AG10803 (cell line): Measurements from ENCODE around the gene RSAD2.

Experiments
- DNase-seq: peaks from one replicate; pipeline ENCODE4 v3.0.0; 2010; ENCODE audit warnings: low read depth
- H3K4me3 ChIP-seq: 2 replicates; pipeline ENCODE4 v1.5.1; 2011; ENCODE audit warnings: mild to moderate bottlenecking, low read length, control low read depth
- CTCF ChIP-seq: conservative IDR thresholded peaks from 2 replicates; pipeline ENCODE4 v1.5.1; 2011; ENCODE audit warnings: mild to moderate bottlenecking, low read length, control low read depth, inconsistent platforms

The RSAD2 gene

GRCh38 chr2:6883448-6884122 is 6.0 kb downstream of the RSAD2 start:
- H3K4me3 ChIP-seq = no peak overlapping the region
- no peak for TF ChIP-seq CTCF
- no peak for DNase-seq

GRCh38 chr2:6885551-6885950 is 8.0 kb downstream of the RSAD2 start:
- no peak overlapping the region for H3K4me3 ChIP-seq
- TF ChIP-seq CTCF = no peak
- DNase-seq = no peak

GRCh38 chr2:6885968-6886367 is 8.4 kb downstream of the RSAD2 start:
- H3K4me3 ChIP-seq = no peak overlapping the region
- TF ChIP-seq CTCF = no peak
- DNase-seq = no peak

GRCh38 chr2:6887751-6888192 is 10.2 kb downstream of the RSAD2 start:
- H3K4me3 ChIP-seq = no peak overlapping the region
- no peak for DNase-seq
- no peak for TF ChIP-seq CTCF

GRCh38 chr2:6888724-6889123 is 11.1 kb downstream of the RSAD2 start:
- TF ChIP-seq CTCF = no peak
- H3K4me3 ChIP-seq = no peak overlapping the region
- no peak for DNase-seq

GRCh38 chr2:6893876-6894482 is 16.4 kb downstream of the RSAD2 start:
- no peak for TF ChIP-seq CTCF
- H3K4me3 ChIP-seq = no peak overlapping the region
- DNase-seq = no peak
